Measurements from ENCODE around the gene MTA1. TPM values are rescaled to one million over a fixed set of nuclear protein-coding genes. Genes with fewer than 3 reads are reported as not detected.

Gene MTA1
- total and polyA plus RNA-seq, 2 donors, result 32.5 to 80.8 TPM

DNA sequence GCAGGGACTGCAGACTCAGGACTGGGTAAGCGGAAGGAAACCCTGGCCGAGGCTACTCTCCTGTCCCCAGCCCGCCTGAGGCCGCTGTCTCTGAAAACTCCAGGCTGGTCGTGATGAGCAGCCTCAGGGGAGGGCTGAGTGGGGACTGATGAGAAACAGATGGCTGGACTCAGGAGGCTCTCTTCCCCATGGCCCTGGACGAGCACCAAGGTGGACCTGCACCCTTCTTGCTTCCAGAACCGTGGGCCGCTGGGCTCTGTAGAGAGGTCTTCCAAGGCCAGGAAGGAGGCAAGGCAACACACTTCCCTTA lies 20.2 kb upstream of the MTA1 start:
- peaks cover 0 to 5% of the 10 kb centered on the region in 2 donors for H3K9me3 ChIP-seq (ENCODE audit: control insufficient read depth in 2 of 2, insufficient read depth in 1 of 2, low read length in 1 of 2)
- WGBS, result 93% methylated on average over 8 of the region's 8 CpGs
- H3K36me3 ChIP-seq (ENCODE audit: control insufficient read depth in 2 of 2, insufficient read depth in 2 of 2, low read length in 1 of 2), result peaks cover 9 to 10% of the 10 kb centered on the region in 2 donors
- H3K4me3 ChIP-seq (ENCODE audit: low read length in 2 of 2), result peak overlapping the region; percentile 76 to 95
- peak overlapping the region in 1 of 2 donors; percentile 12 for H3K27ac ChIP-seq (ENCODE audit: low read depth in 1 of 2, low read length in 1 of 2)
- no peaks in the 10 kb centered on the region for H3K27me3 ChIP-seq (ENCODE audit: control insufficient read depth in 2 of 2, insufficient read depth in 1 of 2, low read length in 1 of 2)
- peaks cover 16 to 38% of the 10 kb centered on the region in 2 donors for H3K4me1 ChIP-seq (ENCODE audit: control insufficient read depth in 2 of 2, insufficient read depth in 2 of 2, low read length in 2 of 2)
- no peak for DNase-seq (ENCODE audit: low read depth in 6 of 9, low spot score in 9 of 9)

GRCh38 chr14:105400016-105400415 lies 19.6 kb upstream of the MTA1 start:
- no peaks in the 10 kb centered on the region for H3K27me3 ChIP-seq (ENCODE audit: control insufficient read depth in 2 of 2, insufficient read depth in 1 of 2, low read length in 1 of 2)
- DNase-seq (ENCODE audit: low read depth in 6 of 9, low spot score in 9 of 9), result no peak
- peaks cover 0 to 5% of the 10 kb centered on the region in 2 donors for H3K9me3 ChIP-seq (ENCODE audit: control insufficient read depth in 2 of 2, insufficient read depth in 1 of 2, low read length in 1 of 2)
- WGBS, result 95% methylated on average over 9 of the region's 9 CpGs
- H3K27ac ChIP-seq (ENCODE audit: low read depth in 1 of 2, low read length in 1 of 2), result no peak overlapping the region
- H3K4me1 ChIP-seq (ENCODE audit: control insufficient read depth in 2 of 2, insufficient read depth in 2 of 2, low read length in 2 of 2), result peaks cover 18 to 35% of the 10 kb centered on the region in 2 donors
- H3K36me3 ChIP-seq (ENCODE audit: control insufficient read depth in 2 of 2, insufficient read depth in 2 of 2, low read length in 1 of 2), result peaks cover 9 to 10% of the 10 kb centered on the region in 2 donors
- H3K4me3 ChIP-seq (ENCODE audit: low read length in 2 of 2), result no peak overlapping the region

- H3K4me1 ChIP-seq (ENCODE audit: control insufficient read depth in 2 of 2, insufficient read depth in 2 of 2, low read length in 2 of 2), result peaks cover 18 to 35% of the 10 kb centered on the region in 2 donors
- peaks cover 0 to 5% of the 10 kb centered on the region in 2 donors for H3K9me3 ChIP-seq (ENCODE audit: control insufficient read depth in 2 of 2, insufficient read depth in 1 of 2, low read length in 1 of 2)
- H3K36me3 ChIP-seq (ENCODE audit: control insufficient read depth in 2 of 2, insufficient read depth in 2 of 2, low read length in 1 of 2), result peaks cover 9 to 10% of the 10 kb centered on the region in 2 donors
- no peak overlapping the region for H3K4me3 ChIP-seq (ENCODE audit: low read length in 2 of 2)
- no peak overlapping the region for H3K27ac ChIP-seq (ENCODE audit: low read depth in 1 of 2, low read length in 1 of 2)
- WGBS, result 99% methylated on average over 9 of the region's 9 CpGs
- DNase-seq (ENCODE audit: low read depth in 6 of 9, low spot score in 9 of 9), result no peak
- no peaks in the 10 kb centered on the region for H3K27me3 ChIP-seq (ENCODE audit: control insufficient read depth in 2 of 2, insufficient read depth in 1 of 2, low read length in 1 of 2)
Measured at GRCh38 chr14:105401699-105402098, 17.9 kb upstream of the MTA1 start.

DNA sequence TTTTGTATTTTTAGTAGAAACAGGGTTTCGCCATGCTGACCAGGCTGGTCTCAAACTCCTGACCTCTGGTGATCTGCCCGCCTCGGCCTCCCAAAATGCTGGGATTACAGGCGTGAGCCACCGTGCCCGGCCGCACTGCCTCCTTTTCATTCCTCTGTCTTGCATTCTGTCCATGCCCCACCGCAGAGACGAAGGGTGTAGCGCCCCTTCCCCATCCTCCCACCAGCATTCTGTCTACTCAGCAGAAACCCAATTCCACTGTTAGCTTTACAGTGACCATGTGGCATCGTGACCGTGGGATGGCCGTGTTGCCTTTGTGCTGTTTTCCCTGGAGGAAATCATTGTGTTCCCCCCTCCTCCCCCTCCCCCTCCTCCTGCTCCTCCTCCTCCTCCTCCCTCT lies 11.0 kb upstream of the MTA1 start:
- DNase-seq (ENCODE audit: low read depth in 6 of 9, low spot score in 9 of 9), result no peak
- H3K4me3 ChIP-seq (ENCODE audit: low read length in 2 of 2), result no peak overlapping the region
- H3K4me1 ChIP-seq (ENCODE audit: control insufficient read depth in 2 of 2, insufficient read depth in 2 of 2, low read length in 2 of 2), result peaks cover 13 to 23% of the 10 kb centered on the region in 2 donors
- peaks cover 21 to 41% of the 10 kb centered on the region in 2 donors for H3K27me3 ChIP-seq (ENCODE audit: control insufficient read depth in 2 of 2, insufficient read depth in 1 of 2, low read length in 1 of 2)
- H3K36me3 ChIP-seq (ENCODE audit: control insufficient read depth in 2 of 2, insufficient read depth in 2 of 2, low read length in 1 of 2), result no peaks in the 10 kb centered on the region
- WGBS, result 96% methylated on average over 13 of the region's 13 CpGs
- H3K9me3 ChIP-seq (ENCODE audit: control insufficient read depth in 2 of 2, insufficient read depth in 1 of 2, low read length in 1 of 2), result no peaks in the 10 kb centered on the region
- no peak overlapping the region for H3K27ac ChIP-seq (ENCODE audit: low read depth in 1 of 2, low read length in 1 of 2)

GRCh38 chr14:105409364-105409763 lies 10.3 kb upstream of the MTA1 start:
- no peak overlapping the region for H3K4me3 ChIP-seq (ENCODE audit: low read length in 2 of 2)
- DNase-seq (ENCODE audit: low read depth in 6 of 9, low spot score in 9 of 9), result no peak
- H3K27me3 ChIP-seq (ENCODE audit: control insufficient read depth in 2 of 2, insufficient read depth in 1 of 2, low read length in 1 of 2), result peaks cover 23 to 49% of the 10 kb centered on the region in 2 donors
- H3K36me3 ChIP-seq (ENCODE audit: control insufficient read depth in 2 of 2, insufficient read depth in 2 of 2, low read length in 1 of 2), result no peaks in the 10 kb centered on the region
- peaks cover 8 to 20% of the 10 kb centered on the region in 2 donors for H3K4me1 ChIP-seq (ENCODE audit: control insufficient read depth in 2 of 2, insufficient read depth in 2 of 2, low read length in 2 of 2)
- H3K27ac ChIP-seq (ENCODE audit: low read depth in 1 of 2, low read length in 1 of 2), result no peak overlapping the region
- no peaks in the 10 kb centered on the region for H3K9me3 ChIP-seq (ENCODE audit: control insufficient read depth in 2 of 2, insufficient read depth in 1 of 2, low read length in 1 of 2)
- 95% methylated on average over 3 of the region's 3 CpGs for WGBS

DNA sequence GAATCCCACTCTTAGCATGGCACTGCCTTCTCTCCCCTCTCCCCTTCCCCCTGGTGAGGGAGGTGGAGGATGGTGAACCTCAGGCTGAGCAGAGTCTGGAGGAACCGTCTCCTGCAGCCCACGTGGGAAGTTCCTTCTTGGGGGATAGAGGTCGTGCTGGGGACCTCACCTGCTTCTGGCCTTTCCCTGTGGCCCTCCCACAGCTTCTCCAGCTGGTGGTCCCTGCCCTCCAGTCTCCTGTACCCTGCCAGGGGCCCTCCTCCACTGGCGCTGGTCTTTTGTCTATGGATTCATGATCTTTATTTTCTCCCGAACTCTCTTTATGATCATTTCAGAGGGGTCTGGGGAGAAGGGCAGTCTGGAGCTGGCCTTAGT lies 9.0 kb upstream of the MTA1 start:
- WGBS, result 71% methylated on average over 5 of the region's 5 CpGs
- Histone ChIP-seq H3K4me1 (ENCODE audit: control insufficient read depth in 2 of 2, insufficient read depth in 2 of 2, low read length in 2 of 2) (peaks cover 6 to 27% of the 10 kb centered on the region in 2 donors), H3K36me3 (ENCODE audit: control insufficient read depth in 2 of 2, insufficient read depth in 2 of 2, low read length in 1 of 2) (no peaks in the 10 kb centered on the region), H3K4me3 (ENCODE audit: low read length in 2 of 2) (no peak overlapping the region), H3K27me3 (ENCODE audit: control insufficient read depth in 2 of 2, insufficient read depth in 1 of 2, low read length in 1 of 2) (peaks cover 23 to 53% of the 10 kb centered on the region in 2 donors), H3K27ac (ENCODE audit: low read depth in 1 of 2, low read length in 1 of 2) (no peak overlapping the region), H3K9me3 (ENCODE audit: control insufficient read depth in 2 of 2, insufficient read depth in 1 of 2, low read length in 1 of 2) (no peaks in the 10 kb centered on the region)
- DNase-seq (ENCODE audit: low read depth in 6 of 9, low spot score in 9 of 9), result no peak

GRCh38 chr14:105411017-105411941 lies 8.3 kb upstream of the MTA1 start:
- Histone ChIP-seq H3K27ac (ENCODE audit: low read depth in 1 of 2, low read length in 1 of 2) (no peak overlapping the region), H3K9me3 (ENCODE audit: control insufficient read depth in 2 of 2, insufficient read depth in 1 of 2, low read length in 1 of 2) (no peaks in the 10 kb centered on the region), H3K4me3 (ENCODE audit: low read length in 2 of 2) (peak overlapping the region in 1 of 2 donors; percentile 50), H3K27me3 (ENCODE audit: control insufficient read depth in 2 of 2, insufficient read depth in 1 of 2, low read length in 1 of 2) (peaks cover 23 to 53% of the 10 kb centered on the region in 2 donors), H3K4me1 (ENCODE audit: control insufficient read depth in 2 of 2, insufficient read depth in 2 of 2, low read length in 2 of 2) (peaks cover 6 to 28% of the 10 kb centered on the region in 2 donors), H3K36me3 (ENCODE audit: control insufficient read depth in 2 of 2, insufficient read depth in 2 of 2, low read length in 1 of 2) (no peaks in the 10 kb centered on the region)
- WGBS, result 14% methylated on average over 86 of the region's 86 CpGs
- DNase-seq (ENCODE audit: low read depth in 6 of 9, low spot score in 9 of 9), result peak in 1 of 9 donors; percentile 56

- 87% methylated on average over 17 of the region's 17 CpGs for WGBS
- Histone ChIP-seq H3K27ac (ENCODE audit: low read depth in 1 of 2, low read length in 1 of 2) (no peak overlapping the region), H3K36me3 (ENCODE audit: control insufficient read depth in 2 of 2, insufficient read depth in 2 of 2, low read length in 1 of 2) (no peaks in the 10 kb centered on the region), H3K4me1 (ENCODE audit: control insufficient read depth in 2 of 2, insufficient read depth in 2 of 2, low read length in 2 of 2) (peaks cover 6 to 28% of the 10 kb centered on the region in 2 donors), H3K4me3 (ENCODE audit: low read length in 2 of 2) (no peak overlapping the region), H3K27me3 (ENCODE audit: control insufficient read depth in 2 of 2, insufficient read depth in 1 of 2, low read length in 1 of 2) (peaks cover 23 to 53% of the 10 kb centered on the region in 2 donors), H3K9me3 (ENCODE audit: control insufficient read depth in 2 of 2, insufficient read depth in 1 of 2, low read length in 1 of 2) (no peaks in the 10 kb centered on the region)
- no peak for DNase-seq (ENCODE audit: low read depth in 6 of 9, low spot score in 9 of 9)
Measured at GRCh38 chr14:105411985-105412770, 7.4 kb upstream of the MTA1 start.
